PC-9 (cell line): ENCODE data around the gene CDH20.

Experiments
- EZH2 ChIP-seq: fragments of 200-600 bp; sonication (generic); IDR thresholded peaks from 2 replicates; pipeline ENCODE4 v1.8.0; 2017; ENCODE audit warnings: antibody characterized with exemption, low read depth
- TF ChIP-seq, protein P1 (sequence below): fragments of 200-600 bp; sonication (generic); conservative IDR thresholded peaks from 2 replicates; pipeline ENCODE4 v1.6.1; 2017; ENCODE audit warnings: mixed run types, antibody characterized with exemption, mild to moderate bottlenecking, moderate library complexity

DNA sequence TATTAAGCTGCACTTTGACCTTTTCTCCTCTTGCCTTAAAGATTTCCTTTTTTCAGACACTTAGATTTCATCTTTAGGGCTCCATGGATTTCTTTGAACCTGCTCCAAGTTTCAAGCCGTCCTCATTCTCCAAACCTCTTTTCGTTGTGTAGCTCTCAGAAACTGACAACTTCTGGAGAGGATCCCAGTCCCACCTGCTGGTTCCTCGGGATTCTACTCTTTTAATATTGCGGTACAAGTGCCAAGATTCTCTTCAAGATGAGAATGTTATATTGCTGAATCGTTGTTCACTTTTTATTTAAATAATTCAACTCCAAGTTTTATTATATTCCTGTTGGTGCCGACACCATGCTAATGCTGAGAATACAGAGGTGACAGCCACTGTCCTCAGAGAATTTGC lies 141.1 kb downstream of the CDH20 start:
- TF ChIP-seq, protein P1, sequence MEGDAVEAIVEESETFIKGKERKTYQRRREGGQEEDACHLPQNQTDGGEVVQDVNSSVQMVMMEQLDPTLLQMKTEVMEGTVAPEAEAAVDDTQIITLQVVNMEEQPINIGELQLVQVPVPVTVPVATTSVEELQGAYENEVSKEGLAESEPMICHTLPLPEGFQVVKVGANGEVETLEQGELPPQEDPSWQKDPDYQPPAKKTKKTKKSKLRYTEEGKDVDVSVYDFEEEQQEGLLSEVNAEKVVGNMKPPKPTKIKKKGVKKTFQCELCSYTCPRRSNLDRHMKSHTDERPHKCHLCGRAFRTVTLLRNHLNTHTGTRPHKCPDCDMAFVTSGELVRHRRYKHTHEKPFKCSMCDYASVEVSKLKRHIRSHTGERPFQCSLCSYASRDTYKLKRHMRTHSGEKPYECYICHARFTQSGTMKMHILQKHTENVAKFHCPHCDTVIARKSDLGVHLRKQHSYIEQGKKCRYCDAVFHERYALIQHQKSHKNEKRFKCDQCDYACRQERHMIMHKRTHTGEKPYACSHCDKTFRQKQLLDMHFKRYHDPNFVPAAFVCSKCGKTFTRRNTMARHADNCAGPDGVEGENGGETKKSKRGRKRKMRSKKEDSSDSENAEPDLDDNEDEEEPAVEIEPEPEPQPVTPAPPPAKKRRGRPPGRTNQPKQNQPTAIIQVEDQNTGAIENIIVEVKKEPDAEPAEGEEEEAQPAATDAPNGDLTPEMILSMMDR = no peak
- no peak for TF ChIP-seq EZH2
